WTC11 (cell line): ENCODE measurements around the gene HSF2BP. TPM values are rescaled to one million over a fixed set of nuclear protein-coding genes. Genes with fewer than 3 reads are reported as not detected.

ENCODE experiments used
- ATAC-seq: fragments of 200-7000 bp; cut with Tn5 transposase; 2 replicates; pipeline ENCODE4 v1.10.0; 2021; ENCODE audit warnings: mild to moderate bottlenecking, moderate library complexity
- CTCF ChIA-PET: fragments of 300-600 bp; sonication (Branson Sonifier 250); formaldehyde crosslinking; loops from one replicate; lab custom pipeline; 2021; ENCODE audit warnings: antibody characterized with exemption; lab: Charles Lee
- POLR2A ChIA-PET: fragments of 350-600 bp; sonication (Branson Sonifier 250); formaldehyde crosslinking; loops from one replicate; lab custom pipeline; 2021; ENCODE audit warnings: antibody characterized with exemption; lab: Charles Lee
- DNase-seq: peaks from one replicate; pipeline ENCODE4 v3.0.0; 2021; ENCODE audit warnings: low spot score
- H3K27ac Mint-ChIP-seq: 2 replicates; pipeline ENCODE4 v1.8.0; 2021; ENCODE audit warnings: mixed read lengths
- H3K27me3 Mint-ChIP-seq: 2 replicates; pipeline ENCODE4 v1.8.0; 2021; ENCODE audit warnings: low read depth, mild to moderate bottlenecking, moderate library complexity, mixed read lengths
- H3K36me3 Mint-ChIP-seq: 2 replicates; pipeline ENCODE4 v1.8.0; 2021; ENCODE audit warnings: mixed read lengths
- H3K4me1 Mint-ChIP-seq: 2 replicates; pipeline ENCODE4 v1.8.0; 2022; ENCODE audit warnings: mixed read lengths
- H3K4me3 Mint-ChIP-seq: 2 replicates; pipeline ENCODE4 v1.8.0; 2021; ENCODE audit warnings: mild to moderate bottlenecking, moderate library complexity, mixed read lengths
- H3K9me3 Mint-ChIP-seq: 2 replicates; pipeline ENCODE4 v1.8.0; 2021; ENCODE audit warnings: mixed read lengths
- AFF4 ChIP-seq: sonication (generic); formaldehyde crosslinking; IDR thresholded peaks from 2 replicates; pipeline ENCODE4 v1.8.1; 2023; ENCODE audit warnings: mild to moderate bottlenecking, missing genetic modification reagents, borderline replicate concordance
- ATF1 ChIP-seq: sonication (generic); formaldehyde crosslinking; IDR thresholded peaks from 2 replicates; pipeline ENCODE4 v1.8.1; 2023; ENCODE audit warnings: mild to moderate bottlenecking, moderate library complexity, missing genetic modification reagents
- GRHL2 ChIP-seq: fragments of 250-450 bp; sonication (Bioruptor Pico); IDR thresholded peaks from 2 replicates; pipeline ENCODE4 v1.8.0; 2022; ENCODE audit warnings: mild to moderate bottlenecking, moderate library complexity; ENCODE audit not compliant: insufficient replicate concordance, severe bottlenecking
- HMGA2 ChIP-seq: fragments of 250-450 bp; sonication (Bioruptor Pico); IDR thresholded peaks from 2 replicates; pipeline ENCODE4 v1.4.0; 2021; ENCODE audit warnings: mild to moderate bottlenecking, moderate library complexity
- IRF2 ChIP-seq: sonication (generic); formaldehyde crosslinking; IDR thresholded peaks from 2 replicates; pipeline ENCODE4 v1.8.0; 2022; ENCODE audit warnings: low read depth, missing genetic modification reagents, borderline replicate concordance
- KAT7 ChIP-seq: sonication (generic); formaldehyde crosslinking; IDR thresholded peaks from 2 replicates; pipeline ENCODE4 v1.8.1; 2023; ENCODE audit warnings: missing genetic modification reagents, mild to moderate bottlenecking, borderline replicate concordance
- NFATC4 ChIP-seq: fragments of 250-450 bp; sonication (Bioruptor Pico); IDR thresholded peaks from 2 replicates; pipeline ENCODE4 v1.9.0; 2021; ENCODE audit warnings: mild to moderate bottlenecking
- NFE2L1 ChIP-seq: sonication (generic); formaldehyde crosslinking; IDR thresholded peaks from 2 replicates; pipeline ENCODE4 v1.8.1; 2023; ENCODE audit warnings: missing genetic modification reagents
- RORB ChIP-seq: fragments of 250-450 bp; sonication (Bioruptor Pico); IDR thresholded peaks from 2 replicates; pipeline ENCODE4 v1.9.0; 2021; ENCODE audit warnings: mild to moderate bottlenecking
- USF2 ChIP-seq: sonication (generic); formaldehyde crosslinking; IDR thresholded peaks from 2 replicates; pipeline ENCODE4 v1.8.1; 2023; ENCODE audit warnings: mild to moderate bottlenecking, missing genetic modification reagents, moderate library complexity
- ZNF263 ChIP-seq: sonication (generic); formaldehyde crosslinking; IDR thresholded peaks from 2 replicates; pipeline ENCODE4 v1.8.1; 2022; ENCODE audit warnings: low read depth, mild to moderate bottlenecking, moderate library complexity, missing genetic modification reagents
- ZNF317 ChIP-seq: sonication (generic); formaldehyde crosslinking; IDR thresholded peaks from 2 replicates; pipeline ENCODE4 v1.8.1; 2023; ENCODE audit warnings: low read depth, mild to moderate bottlenecking, moderate library complexity, missing genetic modification reagents, borderline replicate concordance
- ZNF423 ChIP-seq: fragments of 250-450 bp; sonication (Bioruptor Pico); IDR thresholded peaks from 2 replicates; pipeline ENCODE4 v2.1.2; 2022; ENCODE audit warnings: mild to moderate bottlenecking, moderate library complexity
- total RNA-seq: library from RNA; stranded (reverse); gene quantifications from 3 replicates; pipeline ENCODE4 v1.2.3, GENCODE V29; 2021
- TF ChIP-seq, protein P1 (sequence below): sonication (generic); formaldehyde crosslinking; IDR thresholded peaks from 2 replicates; pipeline ENCODE4 v1.8.0; 2023; ENCODE audit warnings: missing genetic modification reagents, mild to moderate bottlenecking, borderline replicate concordance
- TF ChIP-seq, protein P2 (sequence below): sonication (generic); formaldehyde crosslinking; IDR thresholded peaks from 2 replicates; pipeline ENCODE4 v1.8.1; 2023; ENCODE audit warnings: mild to moderate bottlenecking, moderate library complexity, missing genetic modification reagents
- TF ChIP-seq, protein P3 (sequence below): fragments of 250-450 bp; sonication (Bioruptor Pico); IDR thresholded peaks from 2 replicates; pipeline ENCODE4 v1.9.0; 2021; ENCODE audit warnings: moderate library complexity, mild to moderate bottlenecking, inconsistent platforms, borderline replicate concordance

The HSF2BP gene
- total RNA-seq, 1 experiment from 2014 or later = 1.1 TPM

DNA sequence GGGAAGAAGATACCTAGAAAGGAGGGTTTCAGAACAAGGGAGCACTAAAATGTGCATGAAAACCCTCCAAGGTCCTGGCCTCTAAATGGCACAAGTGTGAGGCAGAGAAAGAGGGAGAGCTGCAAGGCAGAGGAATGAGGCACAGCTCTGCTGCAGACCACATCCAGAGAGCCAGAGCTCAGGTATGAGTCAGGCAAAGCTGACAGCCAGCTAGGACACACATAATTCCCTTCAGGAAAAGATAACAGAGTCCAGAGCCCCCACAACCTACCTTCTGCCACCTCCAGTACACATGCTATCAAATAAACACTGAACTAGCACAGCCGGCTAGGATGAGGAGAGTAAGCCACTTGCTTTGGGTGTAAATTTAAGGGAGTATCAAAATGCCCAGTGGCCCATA lies 62.2 kb downstream of the HSF2BP start:
- POLR2A ChIA-PET = no interaction called here
- no peaks in the 10 kb centered on the region for H3K4me1 Mint-ChIP-seq
- DNase-seq = no peak
- TF ChIP-seq ZNF317 (no peak), GRHL2 (CRISPR knock-in tag) (no peak), USF2 (CRISPR knock-in tag) (no peak), ZNF263 (CRISPR knock-in tag) (no peak), NFATC4 (no peak), ATF1 (CRISPR knock-in tag) (no peak), ZNF423 (CRISPR knock-in tag) (no peak), KAT7 (CRISPR knock-in tag) (no peak), NFE2L1 (CRISPR knock-in tag) (no peak), HMGA2 (no peak), IRF2 (CRISPR knock-in tag) (no peak), RORB (no peak), AFF4 (CRISPR knock-in tag) (no peak)
- TF ChIP-seq, protein P1, sequence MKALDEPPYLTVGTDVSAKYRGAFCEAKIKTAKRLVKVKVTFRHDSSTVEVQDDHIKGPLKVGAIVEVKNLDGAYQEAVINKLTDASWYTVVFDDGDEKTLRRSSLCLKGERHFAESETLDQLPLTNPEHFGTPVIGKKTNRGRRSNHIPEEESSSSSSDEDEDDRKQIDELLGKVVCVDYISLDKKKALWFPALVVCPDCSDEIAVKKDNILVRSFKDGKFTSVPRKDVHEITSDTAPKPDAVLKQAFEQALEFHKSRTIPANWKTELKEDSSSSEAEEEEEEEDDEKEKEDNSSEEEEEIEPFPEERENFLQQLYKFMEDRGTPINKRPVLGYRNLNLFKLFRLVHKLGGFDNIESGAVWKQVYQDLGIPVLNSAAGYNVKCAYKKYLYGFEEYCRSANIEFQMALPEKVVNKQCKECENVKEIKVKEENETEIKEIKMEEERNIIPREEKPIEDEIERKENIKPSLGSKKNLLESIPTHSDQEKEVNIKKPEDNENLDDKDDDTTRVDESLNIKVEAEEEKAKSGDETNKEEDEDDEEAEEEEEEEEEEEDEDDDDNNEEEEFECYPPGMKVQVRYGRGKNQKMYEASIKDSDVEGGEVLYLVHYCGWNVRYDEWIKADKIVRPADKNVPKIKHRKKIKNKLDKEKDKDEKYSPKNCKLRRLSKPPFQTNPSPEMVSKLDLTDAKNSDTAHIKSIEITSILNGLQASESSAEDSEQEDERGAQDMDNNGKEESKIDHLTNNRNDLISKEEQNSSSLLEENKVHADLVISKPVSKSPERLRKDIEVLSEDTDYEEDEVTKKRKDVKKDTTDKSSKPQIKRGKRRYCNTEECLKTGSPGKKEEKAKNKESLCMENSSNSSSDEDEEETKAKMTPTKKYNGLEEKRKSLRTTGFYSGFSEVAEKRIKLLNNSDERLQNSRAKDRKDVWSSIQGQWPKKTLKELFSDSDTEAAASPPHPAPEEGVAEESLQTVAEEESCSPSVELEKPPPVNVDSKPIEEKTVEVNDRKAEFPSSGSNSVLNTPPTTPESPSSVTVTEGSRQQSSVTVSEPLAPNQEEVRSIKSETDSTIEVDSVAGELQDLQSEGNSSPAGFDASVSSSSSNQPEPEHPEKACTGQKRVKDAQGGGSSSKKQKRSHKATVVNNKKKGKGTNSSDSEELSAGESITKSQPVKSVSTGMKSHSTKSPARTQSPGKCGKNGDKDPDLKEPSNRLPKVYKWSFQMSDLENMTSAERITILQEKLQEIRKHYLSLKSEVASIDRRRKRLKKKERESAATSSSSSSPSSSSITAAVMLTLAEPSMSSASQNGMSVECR (CRISPR knock-in tag) = no peak
- TF ChIP-seq, protein P2, sequence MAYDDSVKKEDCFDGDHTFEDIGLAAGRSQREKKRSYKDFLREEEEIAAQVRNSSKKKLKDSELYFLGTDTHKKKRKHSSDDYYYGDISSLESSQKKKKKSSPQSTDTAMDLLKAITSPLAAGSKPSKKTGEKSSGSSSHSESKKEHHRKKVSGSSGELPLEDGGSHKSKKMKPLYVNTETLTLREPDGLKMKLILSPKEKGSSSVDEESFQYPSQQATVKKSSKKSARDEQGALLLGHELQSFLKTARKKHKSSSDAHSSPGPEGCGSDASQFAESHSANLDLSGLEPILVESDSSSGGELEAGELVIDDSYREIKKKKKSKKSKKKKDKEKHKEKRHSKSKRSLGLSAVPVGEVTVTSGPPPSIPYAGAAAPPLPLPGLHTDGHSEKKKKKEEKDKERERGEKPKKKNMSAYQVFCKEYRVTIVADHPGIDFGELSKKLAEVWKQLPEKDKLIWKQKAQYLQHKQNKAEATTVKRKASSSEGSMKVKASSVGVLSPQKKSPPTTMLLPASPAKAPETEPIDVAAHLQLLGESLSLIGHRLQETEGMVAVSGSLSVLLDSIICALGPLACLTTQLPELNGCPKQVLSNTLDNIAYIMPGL = no peak
- TF ChIP-seq, protein P3, sequence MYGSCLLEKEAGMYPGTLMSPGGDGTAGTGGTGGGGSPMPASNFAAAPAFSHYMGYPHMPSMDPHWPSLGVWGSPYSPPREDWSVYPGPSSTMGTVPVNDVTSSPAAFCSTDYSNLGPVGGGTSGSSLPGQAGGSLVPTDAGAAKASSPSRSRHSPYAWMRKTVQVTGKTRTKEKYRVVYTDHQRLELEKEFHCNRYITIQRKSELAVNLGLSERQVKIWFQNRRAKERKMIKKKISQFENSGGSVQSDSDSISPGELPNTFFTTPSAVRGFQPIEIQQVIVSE (CRISPR knock-in tag) = no peak
- TF ChIP-seq, all 79 proteins: peak for 0
- no peak overlapping the region for H3K4me3 Mint-ChIP-seq
- ATAC-seq = no peak
- H3K27me3 Mint-ChIP-seq = no peaks in the 10 kb centered on the region
- no peaks in the 10 kb centered on the region for H3K36me3 Mint-ChIP-seq
- H3K9me3 Mint-ChIP-seq = no peaks in the 10 kb centered on the region
- H3K27ac Mint-ChIP-seq = no peak overlapping the region
- CTCF ChIA-PET = interaction anchor here (1.2 kb wide), 1 partner anchor 14 kb away, joined by 4 read pairs; no protein-coding TSS in a partner anchor
